ENCODE measurements around the gene ZDHHC21.

GRCh38 chr9:14704281-14704680 is 11.0 kb upstream of the ZDHHC21 start:
- TF ChIP-seq, protein P1, sequence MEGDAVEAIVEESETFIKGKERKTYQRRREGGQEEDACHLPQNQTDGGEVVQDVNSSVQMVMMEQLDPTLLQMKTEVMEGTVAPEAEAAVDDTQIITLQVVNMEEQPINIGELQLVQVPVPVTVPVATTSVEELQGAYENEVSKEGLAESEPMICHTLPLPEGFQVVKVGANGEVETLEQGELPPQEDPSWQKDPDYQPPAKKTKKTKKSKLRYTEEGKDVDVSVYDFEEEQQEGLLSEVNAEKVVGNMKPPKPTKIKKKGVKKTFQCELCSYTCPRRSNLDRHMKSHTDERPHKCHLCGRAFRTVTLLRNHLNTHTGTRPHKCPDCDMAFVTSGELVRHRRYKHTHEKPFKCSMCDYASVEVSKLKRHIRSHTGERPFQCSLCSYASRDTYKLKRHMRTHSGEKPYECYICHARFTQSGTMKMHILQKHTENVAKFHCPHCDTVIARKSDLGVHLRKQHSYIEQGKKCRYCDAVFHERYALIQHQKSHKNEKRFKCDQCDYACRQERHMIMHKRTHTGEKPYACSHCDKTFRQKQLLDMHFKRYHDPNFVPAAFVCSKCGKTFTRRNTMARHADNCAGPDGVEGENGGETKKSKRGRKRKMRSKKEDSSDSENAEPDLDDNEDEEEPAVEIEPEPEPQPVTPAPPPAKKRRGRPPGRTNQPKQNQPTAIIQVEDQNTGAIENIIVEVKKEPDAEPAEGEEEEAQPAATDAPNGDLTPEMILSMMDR (IDR thresholded peaks at IDR 0.05), result no peak
- no peak for TF ChIP-seq POLR2A (IDR thresholded peaks at IDR 0.05)
